ELF-1 (cell line): ENCODE data around the gene TNFRSF19.

Source experiments
- DNase-seq: peaks from one replicate; pipeline ENCODE4 v3.0.0-alpha.2; 2016; ENCODE audit warnings: low read depth, low spot score

Gene TNFRSF19

DNA sequence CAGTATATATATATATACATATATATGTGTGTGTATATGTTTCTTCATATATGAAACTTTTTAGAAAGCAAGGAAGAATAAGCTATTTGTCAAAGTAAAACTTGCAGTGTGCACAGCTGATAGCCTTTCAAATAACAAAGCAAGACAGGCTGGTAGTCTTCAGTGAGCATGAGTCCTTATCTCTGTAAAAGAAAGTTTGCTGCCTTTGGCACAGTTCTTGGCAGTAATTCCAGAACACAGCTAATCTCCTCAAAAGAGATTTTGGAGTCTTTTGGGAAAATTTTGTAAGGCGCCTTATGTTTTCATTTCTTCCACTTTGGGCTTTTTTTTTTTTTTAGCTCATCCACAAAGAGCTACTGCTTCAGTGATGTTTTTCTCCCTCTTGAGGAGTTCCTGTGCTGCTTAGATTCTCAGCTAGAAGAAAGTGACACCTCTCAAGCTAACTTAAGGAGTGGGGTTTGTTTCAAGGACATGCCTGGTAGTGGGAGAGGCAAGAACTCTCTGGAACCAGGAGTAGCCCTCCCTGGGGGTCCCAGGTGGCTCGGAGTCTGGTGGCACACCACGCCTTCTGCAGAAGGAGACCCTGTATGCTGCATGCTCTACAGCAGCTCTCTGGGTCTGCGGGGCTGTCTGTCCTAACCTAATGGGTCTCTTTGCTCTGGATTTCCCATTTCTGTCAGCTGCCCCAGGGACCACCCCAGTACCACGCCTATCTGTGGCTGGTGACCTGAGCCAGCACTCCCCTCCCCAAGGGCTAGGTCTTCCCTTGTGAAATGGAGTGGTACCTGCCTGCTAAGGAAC lies 58.8 kb downstream of the TNFRSF19 start:
- DNase-seq, result no peak

DNA sequence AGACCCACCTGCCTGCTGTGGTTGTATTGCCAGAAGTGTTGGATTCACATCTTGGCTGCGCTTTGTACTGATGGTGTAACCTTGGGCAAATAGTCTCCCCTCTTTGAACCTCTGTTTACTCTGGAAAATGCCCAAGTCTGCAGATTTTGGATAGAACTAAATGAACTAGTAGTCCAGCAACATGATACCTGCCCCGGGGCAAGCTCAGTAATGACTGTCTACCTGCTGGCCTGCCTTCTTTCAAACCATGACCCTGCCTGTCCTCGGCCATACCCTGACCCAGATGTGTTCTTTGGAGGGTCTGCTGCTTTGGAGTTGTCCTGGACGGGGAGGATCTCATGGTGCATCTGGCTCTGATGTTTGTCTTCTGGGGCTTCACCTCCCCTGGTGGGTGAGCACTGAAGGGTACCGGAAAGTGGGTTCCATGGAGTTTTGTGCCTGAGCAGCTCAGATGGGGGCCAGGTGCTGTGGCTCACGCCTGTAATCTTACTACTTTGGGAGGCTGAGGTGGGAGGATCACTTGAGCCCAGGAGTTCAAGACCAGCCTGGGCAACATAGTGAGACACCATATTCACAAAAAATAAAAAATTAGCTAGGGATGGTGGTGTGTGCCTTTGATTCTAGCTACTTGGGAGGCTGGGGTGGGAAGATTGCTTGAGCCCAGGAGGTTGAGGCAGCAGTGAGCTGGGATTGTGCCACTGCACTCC lies 59.5 kb downstream of the TNFRSF19 start:
- peak; percentile 76 for DNase-seq

DNA sequence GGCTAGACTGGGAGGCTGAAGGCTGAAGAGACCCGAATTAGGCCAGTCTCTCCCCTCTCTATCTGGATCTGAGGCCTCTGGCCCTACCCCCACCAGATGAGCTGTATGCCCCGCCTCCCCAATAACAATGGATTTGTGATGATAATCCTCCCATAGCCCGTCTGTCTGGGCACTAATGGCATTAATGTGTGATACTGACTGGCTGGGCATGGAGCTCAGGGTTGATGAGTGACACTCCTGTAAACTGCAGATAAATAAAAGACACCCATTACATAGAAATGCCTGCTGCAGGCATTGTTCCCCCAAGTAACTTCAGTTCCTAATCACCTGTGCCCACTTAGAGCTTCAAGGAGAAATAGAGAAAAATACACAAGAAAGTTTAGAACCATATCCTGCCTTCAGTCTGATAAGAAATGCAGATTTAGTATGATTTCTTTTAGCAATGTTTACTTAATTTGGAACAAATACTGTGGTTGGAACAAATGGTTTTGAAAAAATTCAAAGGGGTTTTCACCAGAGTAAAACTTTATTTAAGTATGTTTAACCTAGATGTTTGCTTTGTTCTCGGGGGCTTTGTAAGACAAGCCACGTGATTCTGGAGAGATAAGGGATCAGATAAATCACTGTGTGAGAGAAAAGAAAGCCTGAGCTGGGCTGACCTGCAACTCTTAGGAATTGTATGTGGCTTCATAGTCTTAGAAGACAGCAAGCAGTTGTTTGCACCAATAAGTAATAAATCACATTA lies 60.3 kb downstream of the TNFRSF19 start:
- DNase-seq, result peak; percentile 42

DNA sequence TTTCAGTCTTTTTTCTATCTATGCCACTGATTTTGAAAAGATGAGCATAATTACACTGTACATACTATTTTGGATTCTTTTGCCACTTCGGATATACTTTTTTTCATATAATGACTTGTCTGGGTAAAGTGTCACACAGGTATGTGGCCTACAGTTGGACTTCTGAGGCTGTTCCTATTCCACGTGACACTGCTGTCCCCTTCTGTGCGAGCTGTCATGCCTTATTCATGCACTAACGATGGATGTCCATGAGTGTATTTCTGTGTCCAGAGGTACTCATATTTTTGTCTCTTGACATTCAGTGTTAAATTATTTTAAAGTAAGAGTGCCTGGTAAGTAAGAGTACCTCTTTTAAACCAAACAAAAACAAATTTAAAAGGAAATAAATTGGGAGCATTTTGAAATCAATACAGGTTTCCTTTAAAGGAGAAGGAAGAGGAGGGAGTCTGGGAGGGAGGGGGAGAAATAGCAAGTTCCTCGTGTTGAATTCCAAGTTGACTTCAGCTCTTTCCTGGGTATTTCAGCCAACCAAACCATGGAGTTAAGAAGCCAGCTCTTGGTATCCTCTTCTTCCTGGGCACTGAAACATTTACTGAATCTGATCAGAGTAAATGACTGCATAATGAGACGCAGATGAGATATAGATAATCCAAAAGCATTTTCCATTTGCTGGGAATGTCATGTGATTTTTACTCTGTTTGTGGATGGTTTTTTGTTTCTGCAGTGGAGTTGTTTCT lies 61.3 kb downstream of the TNFRSF19 start:
- DNase-seq, result no peak

GRCh38 chr13:23632048-23632582 lies 61.9 kb downstream of the TNFRSF19 start:
- DNase-seq, result peak; percentile 80

DNA sequence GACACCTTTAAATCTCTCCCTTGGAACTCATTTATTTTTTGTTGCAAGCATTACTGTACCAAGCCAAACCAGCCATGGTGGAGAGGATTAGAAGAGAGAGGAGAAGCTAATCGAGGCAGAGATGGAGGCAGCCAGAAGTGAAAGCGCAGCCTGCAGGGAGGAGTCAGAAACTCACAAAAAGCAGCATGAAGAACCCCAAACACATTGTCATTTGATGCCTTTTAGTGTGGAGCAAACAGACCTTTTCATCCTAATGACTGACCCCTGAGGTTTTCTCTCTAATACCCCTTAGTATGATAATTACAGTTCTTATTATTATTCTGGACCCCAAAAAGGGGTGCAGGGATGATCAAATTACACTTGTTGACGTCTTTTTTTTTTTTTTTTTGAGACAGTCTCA lies 62.5 kb downstream of the TNFRSF19 start:
- peak; percentile 55 for DNase-seq

GRCh38 chr13:23634897-23635296 lies 64.7 kb downstream of the TNFRSF19 start:
- no peak for DNase-seq

DNA sequence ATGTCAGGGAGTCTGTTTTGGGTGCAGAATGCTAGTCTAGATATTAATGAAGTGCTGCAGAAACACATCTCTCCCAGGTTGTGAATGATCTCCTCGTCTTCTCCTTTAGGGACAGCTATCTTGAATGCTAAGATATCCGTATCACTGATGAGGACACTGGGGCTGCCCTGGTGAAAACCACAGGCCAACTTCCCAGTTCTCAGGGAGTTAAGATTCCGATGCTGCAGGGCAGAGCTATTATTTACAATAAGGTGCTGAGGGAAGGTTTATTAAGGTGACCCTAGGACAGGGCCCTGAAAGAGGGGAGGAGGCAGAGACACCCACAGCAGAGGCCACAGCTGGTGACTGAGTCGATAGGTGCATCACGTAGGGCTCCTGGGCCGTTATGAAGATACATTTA lies 66.1 kb downstream of the TNFRSF19 start:
- DNase-seq, result no peak

GRCh38 chr13:23637829-23638228 lies 67.6 kb downstream of the TNFRSF19 start:
- DNase-seq, result no peak

DNA sequence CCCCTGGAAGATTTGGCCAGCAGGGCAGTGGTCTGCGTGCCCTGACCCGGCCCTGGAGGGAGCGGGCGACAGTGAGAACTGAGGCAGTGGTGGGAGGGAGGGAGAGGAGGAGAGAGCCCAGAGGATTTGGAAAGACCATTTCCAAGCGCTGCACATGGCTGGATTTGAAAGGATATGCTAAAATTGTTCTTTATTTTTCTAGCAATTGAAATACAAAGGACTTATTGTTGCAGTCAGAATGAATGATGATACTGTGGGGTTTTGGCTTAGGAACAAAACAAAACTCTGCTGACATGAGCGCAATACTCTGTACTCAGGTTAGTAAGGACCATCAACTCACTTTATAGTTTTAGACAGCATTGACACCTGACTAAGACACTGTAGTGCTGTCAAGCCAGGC lies 69.5 kb downstream of the TNFRSF19 start:
- no peak for DNase-seq

- DNase-seq, result no peak
These were observed 71.9 kb downstream of the TNFRSF19 start for GRCh38 chr13:23642110-23642509.

DNA sequence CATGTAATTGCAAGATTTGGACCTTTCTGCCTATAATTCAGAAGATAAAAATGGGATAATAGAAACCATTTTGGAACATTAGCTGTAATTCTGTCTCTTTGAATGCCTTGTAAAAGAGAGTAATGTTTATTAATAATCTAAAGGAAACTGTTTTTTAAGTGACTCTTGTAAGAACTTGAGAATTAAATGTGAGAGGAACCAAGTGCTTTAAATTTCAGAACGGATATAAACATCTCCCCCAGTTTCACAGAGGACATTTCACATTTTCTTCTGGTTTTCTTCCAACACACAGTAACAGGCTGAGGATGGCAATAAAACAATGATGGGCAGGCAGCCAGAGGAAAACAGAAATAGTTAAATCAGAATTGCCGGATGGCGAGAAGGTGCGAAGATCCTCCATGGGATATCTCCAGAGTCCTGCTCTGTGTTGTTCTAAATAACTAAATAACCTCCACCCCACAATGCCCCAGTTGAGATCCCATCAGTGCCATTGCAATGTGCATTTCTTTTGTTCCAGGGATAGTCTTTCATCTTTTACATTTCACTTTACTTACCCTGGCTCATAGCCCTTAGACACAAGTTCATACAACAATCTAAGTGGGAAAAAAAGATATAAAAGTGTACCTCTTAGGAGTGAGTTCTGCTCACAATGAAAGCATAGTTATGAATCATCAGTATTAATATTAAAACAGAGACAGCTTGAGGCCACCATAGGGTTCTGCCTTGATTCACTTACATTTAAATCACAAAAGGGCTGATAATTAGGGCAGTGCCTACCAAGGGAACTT lies 73.3 kb downstream of the TNFRSF19 start:
- no peak for DNase-seq

DNA sequence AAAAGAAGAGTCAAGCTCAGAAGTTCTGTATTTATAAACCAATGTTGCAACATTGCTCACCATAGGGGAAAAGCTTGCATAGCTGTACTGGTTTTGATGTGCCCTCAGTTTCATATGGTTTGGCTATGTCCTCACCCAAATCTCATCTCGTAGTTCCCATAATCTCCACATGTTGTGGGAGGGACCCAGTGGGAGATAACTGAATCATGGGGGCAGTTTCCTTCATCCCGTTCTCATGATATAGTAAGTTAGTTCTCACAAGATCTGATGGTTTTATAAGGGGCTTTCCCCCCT lies 73.9 kb downstream of the TNFRSF19 start:
- DNase-seq, result no peak

- no peak for DNase-seq
These were observed 74.4 kb downstream of the TNFRSF19 start for GRCh38 chr13:23644527-23645138.

DNA sequence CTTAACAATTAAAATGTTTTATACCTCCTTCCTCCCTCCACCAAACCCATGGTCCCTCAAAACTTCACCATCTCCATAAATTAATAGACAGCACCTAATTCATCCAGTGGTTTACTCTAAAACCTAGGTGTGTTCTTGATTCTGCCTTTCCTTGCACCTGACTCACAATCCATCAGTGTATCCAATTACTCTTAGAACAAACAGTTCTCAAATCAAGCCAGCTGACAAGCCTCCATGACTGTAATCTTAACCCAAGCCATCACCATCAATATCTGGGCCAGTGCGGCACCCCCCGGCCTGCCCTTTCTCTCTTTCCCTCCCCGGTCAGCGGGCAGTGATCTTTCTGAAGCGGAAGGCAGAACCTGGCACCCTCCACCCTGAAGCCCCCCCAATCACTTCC lies 75.6 kb downstream of the TNFRSF19 start:
- DNase-seq, result no peak

DNA sequence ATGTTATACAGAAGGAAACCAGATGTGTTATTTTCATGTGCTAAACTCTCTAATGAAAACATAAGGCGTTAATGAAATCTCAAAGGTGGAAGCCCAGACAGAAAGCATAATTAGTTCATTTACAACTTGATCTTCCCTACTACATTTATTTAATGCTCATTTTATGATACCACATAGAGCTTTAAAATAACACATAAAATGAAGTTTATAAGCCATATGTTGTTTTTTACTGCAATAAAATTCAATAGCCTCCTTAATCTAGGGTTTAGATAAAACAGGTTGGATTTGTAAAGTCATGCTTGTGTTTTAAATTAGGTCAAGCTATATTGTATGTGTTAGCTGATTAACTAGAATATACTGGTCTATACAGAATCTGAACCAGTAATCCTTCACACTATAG lies 81.2 kb downstream of the TNFRSF19 start:
- DNase-seq, result no peak

- DNase-seq, result no peak
These were observed 81.7 kb downstream of the TNFRSF19 start for GRCh38 chr13:23651887-23652286.

GRCh38 chr13:23652909-23653726 lies 82.9 kb downstream of the TNFRSF19 start:
- DNase-seq, result no peak
